Stomach (tissue), 4 donors: ENCODE data around the gene BSG.

Experiments
- POLR2AphosphoS5 ChIP-seq, 3 donors: sonication (generic); formaldehyde crosslinking; IDR thresholded peaks; one replicate each; pipeline ENCODE4 v1.6.1; 2016; ENCODE audit warnings: antibody characterized with exemption in 3 of 3
- TF ChIP-seq, protein P1 (sequence below), 7 experiments: fragments of 450-650 bp in 4 of 7; fragments of 200-600 bp in 3 of 7; sonication (generic) in 3 of 7; IDR thresholded peaks; one replicate each; pipeline ENCODE4 v1.5.1; 2016 to 2019; ENCODE audit warnings: antibody characterized with exemption in 7 of 7, control low read depth in 2 of 7, mild to moderate bottlenecking in 1 of 7

- no peak for TF ChIP-seq POLR2AphosphoS5 (IDR thresholded peaks at IDR 0.05)
- TF ChIP-seq, protein P1, sequence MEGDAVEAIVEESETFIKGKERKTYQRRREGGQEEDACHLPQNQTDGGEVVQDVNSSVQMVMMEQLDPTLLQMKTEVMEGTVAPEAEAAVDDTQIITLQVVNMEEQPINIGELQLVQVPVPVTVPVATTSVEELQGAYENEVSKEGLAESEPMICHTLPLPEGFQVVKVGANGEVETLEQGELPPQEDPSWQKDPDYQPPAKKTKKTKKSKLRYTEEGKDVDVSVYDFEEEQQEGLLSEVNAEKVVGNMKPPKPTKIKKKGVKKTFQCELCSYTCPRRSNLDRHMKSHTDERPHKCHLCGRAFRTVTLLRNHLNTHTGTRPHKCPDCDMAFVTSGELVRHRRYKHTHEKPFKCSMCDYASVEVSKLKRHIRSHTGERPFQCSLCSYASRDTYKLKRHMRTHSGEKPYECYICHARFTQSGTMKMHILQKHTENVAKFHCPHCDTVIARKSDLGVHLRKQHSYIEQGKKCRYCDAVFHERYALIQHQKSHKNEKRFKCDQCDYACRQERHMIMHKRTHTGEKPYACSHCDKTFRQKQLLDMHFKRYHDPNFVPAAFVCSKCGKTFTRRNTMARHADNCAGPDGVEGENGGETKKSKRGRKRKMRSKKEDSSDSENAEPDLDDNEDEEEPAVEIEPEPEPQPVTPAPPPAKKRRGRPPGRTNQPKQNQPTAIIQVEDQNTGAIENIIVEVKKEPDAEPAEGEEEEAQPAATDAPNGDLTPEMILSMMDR (IDR thresholded peaks at IDR 0.05), result no peak
Measured at GRCh38 chr19:621819-622218, 49.4 kb downstream of the BSG start.
